GM10266 (cell line): Measurements from ENCODE around the gene PDE4B.

Experiments used
- DNase-seq: peaks from one replicate; pipeline ENCODE4 v3.0.0; 2012; ENCODE audit errors: extremely low spot score
- TF ChIP-seq, protein P1 (sequence below): IDR thresholded peaks from 2 replicates; pipeline ENCODE4 v1.5.1; 2012; ENCODE audit warnings: mild to moderate bottlenecking, low read depth; ENCODE audit not compliant: control insufficient read depth, insufficient read depth; ENCODE audit errors: missing control alignments

Gene PDE4B

DNA sequence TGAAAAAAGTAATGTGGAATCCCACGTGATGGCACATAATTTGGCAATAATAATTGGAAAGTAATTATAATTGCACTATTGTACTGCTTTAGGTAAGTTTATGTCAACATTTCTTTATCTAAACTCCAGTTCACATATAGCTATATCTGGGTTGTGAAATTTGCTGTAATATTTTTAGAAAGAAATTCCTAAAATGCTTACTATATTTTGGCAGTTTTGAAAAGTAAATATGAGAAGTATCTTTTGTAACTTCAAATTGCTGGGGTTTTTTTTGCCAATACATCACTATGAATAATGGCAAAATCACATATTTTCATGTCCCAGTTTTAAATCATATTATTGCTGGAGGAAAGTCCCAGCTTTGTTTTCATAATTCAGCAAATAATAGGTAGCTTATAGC, 197.5 kb downstream of the PDE4B start:
- TF ChIP-seq, protein P1, sequence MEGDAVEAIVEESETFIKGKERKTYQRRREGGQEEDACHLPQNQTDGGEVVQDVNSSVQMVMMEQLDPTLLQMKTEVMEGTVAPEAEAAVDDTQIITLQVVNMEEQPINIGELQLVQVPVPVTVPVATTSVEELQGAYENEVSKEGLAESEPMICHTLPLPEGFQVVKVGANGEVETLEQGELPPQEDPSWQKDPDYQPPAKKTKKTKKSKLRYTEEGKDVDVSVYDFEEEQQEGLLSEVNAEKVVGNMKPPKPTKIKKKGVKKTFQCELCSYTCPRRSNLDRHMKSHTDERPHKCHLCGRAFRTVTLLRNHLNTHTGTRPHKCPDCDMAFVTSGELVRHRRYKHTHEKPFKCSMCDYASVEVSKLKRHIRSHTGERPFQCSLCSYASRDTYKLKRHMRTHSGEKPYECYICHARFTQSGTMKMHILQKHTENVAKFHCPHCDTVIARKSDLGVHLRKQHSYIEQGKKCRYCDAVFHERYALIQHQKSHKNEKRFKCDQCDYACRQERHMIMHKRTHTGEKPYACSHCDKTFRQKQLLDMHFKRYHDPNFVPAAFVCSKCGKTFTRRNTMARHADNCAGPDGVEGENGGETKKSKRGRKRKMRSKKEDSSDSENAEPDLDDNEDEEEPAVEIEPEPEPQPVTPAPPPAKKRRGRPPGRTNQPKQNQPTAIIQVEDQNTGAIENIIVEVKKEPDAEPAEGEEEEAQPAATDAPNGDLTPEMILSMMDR = no peak
- DNase-seq = no peak

- TF ChIP-seq, protein P1 = no peak
These were observed 199.0 kb downstream of the PDE4B start for GRCh38 chr1:65991694-65992093.

DNA sequence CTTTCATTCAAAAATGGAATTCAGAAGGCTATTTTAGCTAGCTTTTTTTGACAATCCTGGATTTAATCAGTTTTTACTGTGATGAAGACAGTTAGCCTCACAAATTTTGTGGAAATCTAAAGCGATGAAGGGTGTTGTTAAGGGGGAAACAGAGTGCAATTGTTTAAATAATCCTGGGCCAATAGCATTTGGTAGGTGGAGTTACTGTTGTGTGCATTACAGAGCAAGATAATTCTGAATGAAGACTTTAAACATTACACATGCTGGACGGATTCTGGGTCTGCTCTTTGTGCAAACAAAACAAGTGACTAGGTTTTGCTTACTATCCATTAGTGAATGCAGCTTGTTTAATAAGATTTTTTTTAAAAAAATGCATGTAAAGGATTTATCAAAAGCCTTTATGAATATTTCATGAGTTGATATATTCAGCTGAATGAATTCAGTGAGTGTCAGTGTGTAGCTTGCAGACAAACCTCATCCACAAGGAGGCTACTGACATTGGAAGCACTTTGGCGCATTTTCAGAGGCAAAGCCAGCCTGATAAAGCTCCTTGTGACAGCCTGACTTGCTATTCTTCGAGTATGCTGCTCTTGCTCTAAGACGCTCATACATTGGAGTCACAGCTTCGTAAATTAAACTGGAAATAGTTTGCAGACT, 199.6 kb downstream of the PDE4B start:
- TF ChIP-seq, protein P1 = no peak
- no peak for DNase-seq

More at GRCh38 chr1:65991694-65992093, 199.0 kb downstream of the PDE4B start:
- no peak for DNase-seq

DNA sequence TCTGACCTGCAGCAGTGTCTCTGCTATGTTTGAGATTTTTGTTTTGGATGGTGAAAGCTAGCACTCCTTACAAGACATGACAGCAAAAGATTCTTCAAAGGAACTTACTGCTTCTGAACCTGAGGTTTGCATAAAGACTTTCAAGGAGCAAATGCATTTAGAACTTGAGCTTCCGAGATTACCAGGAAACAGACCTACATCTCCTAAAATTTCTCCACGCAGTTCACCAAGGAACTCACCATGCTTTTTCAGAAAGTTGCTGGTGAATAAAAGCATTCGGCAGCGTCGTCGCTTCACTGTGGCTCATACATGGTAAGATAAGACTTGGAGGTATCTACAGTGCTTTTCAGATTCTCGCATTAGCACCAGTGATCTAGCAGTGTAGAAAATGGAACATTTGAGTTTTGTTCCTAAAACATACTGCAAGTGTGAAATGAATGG, 200.2 kb downstream of the PDE4B start:
- TF ChIP-seq, protein P1 = no peak
- no peak for DNase-seq

DNA sequence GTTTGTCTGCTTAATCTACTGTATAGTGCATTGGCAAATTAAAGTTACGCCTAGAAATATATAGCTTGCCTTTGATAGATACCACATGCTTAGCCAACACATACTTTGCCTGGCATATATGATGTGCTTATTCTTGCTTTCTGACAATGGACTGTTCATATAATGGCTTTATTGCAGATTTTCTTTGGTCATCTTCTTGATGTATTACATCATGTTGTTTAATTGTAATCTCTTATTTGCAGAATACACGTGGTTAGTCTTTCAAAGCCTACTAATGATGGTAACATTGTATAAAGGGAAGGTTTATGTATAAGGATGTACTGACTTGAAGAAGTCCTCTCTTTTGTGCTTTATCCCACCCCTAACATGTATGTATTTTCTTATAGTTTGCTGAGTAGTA, 201.5 kb downstream of the PDE4B start:
- DNase-seq = no peak
- TF ChIP-seq, protein P1 = no peak

GRCh38 chr1:65995336-65995735, 202.6 kb downstream of the PDE4B start:
- DNase-seq = no peak
- TF ChIP-seq, protein P1 = no peak

DNA sequence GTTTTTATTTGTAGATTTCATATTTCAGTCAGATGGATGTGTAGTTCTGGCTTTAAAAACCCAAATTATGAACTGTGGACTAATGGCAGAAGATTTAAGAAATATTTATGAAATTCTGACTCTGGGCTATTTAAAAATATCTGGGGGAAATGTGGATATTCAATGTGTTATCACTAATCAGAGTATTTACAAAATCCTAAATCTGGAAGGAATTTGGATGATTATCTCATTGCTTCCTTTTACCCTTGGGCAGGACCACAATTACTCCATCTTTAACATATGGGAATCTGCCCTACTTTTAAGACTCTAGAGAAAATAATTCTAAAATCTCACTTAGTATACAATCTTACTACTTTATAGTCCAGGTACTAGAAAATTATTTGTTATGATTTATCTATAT, 203.2 kb downstream of the PDE4B start:
- DNase-seq = no peak
- TF ChIP-seq, protein P1 = no peak
